Left ventricle myocardium superior (tissue), 1 donor: ENCODE results near the gene CHERP. TPM values are rescaled to one million over a fixed set of nuclear protein-coding genes. Genes with fewer than 3 reads are reported as not detected.

ENCODE experiments used
- ATAC-seq: fragments of 200-7000 bp; cut with Tn5 transposase; one replicate; pipeline ENCODE4 v1.9.1; 2020; ENCODE audit warnings: mild to moderate bottlenecking, moderate library complexity
- DNase-seq: peaks from one replicate; pipeline ENCODE4 v3.0.0-alpha.2; 2020
- intact Hi-C: fragments of 100-400 bp; cut with micrococcal nuclease; formaldehyde crosslinking; loops from one replicate; pipeline ENCODE4 v1.11.0; 2022
- long read RNA-seq: library from polyadenylated mRNA; unstranded; transcript quantifications from one replicate; pipeline ENCODE4 v2.0.0, GENCODE V29; 2021
- total RNA-seq: library from RNA; stranded (reverse); fragmentation: NEBNext Ultra II Directional; extraction: Animal tissue kit (Norgen Biotek cat#: 25700); gene quantifications from one replicate; pipeline ENCODE4 v1.2.1, GENCODE V29; 2021
- donor health status: DM: no; HTN: yes; CAD: no; lungs with severe emphysema.

Gene CHERP, protein sequence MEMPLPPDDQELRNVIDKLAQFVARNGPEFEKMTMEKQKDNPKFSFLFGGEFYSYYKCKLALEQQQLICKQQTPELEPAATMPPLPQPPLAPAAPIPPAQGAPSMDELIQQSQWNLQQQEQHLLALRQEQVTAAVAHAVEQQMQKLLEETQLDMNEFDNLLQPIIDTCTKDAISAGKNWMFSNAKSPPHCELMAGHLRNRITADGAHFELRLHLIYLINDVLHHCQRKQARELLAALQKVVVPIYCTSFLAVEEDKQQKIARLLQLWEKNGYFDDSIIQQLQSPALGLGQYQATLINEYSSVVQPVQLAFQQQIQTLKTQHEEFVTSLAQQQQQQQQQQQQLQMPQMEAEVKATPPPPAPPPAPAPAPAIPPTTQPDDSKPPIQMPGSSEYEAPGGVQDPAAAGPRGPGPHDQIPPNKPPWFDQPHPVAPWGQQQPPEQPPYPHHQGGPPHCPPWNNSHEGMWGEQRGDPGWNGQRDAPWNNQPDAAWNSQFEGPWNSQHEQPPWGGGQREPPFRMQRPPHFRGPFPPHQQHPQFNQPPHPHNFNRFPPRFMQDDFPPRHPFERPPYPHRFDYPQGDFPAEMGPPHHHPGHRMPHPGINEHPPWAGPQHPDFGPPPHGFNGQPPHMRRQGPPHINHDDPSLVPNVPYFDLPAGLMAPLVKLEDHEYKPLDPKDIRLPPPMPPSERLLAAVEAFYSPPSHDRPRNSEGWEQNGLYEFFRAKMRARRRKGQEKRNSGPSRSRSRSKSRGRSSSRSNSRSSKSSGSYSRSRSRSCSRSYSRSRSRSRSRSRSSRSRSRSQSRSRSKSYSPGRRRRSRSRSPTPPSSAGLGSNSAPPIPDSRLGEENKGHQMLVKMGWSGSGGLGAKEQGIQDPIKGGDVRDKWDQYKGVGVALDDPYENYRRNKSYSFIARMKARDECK
- total RNA-seq: 19.1 TPM
- long read RNA-seq, partial matches to known transcripts: 7 of 19 reads
- long read RNA-seq, other reads (novel, unspliced or antisense): 10 of 19 reads

- peak; percentile 97 for ATAC-seq
- peak; percentile 97 for DNase-seq
- intact Hi-C loops: no loop called here
These were observed at the start of gene CHERP for GRCh38 chr19:16542045-16542909. TSS of gene CHERP (minus strand) at chr19:16542437. CDS start at chr19:16542378, 59 bp downstream.

GRCh38 chr19:16590876-16591802, 48.9 kb upstream of the CHERP start:
- ATAC-seq: no peak
- DNase-seq: no peak
- intact Hi-C loops: no loop called here

GRCh38 chr19:16589917-16590316, 47.7 kb upstream of the CHERP start:
- DNase-seq (no peak), ATAC-seq (no peak)
- intact Hi-C loops: no loop called here

DNA sequence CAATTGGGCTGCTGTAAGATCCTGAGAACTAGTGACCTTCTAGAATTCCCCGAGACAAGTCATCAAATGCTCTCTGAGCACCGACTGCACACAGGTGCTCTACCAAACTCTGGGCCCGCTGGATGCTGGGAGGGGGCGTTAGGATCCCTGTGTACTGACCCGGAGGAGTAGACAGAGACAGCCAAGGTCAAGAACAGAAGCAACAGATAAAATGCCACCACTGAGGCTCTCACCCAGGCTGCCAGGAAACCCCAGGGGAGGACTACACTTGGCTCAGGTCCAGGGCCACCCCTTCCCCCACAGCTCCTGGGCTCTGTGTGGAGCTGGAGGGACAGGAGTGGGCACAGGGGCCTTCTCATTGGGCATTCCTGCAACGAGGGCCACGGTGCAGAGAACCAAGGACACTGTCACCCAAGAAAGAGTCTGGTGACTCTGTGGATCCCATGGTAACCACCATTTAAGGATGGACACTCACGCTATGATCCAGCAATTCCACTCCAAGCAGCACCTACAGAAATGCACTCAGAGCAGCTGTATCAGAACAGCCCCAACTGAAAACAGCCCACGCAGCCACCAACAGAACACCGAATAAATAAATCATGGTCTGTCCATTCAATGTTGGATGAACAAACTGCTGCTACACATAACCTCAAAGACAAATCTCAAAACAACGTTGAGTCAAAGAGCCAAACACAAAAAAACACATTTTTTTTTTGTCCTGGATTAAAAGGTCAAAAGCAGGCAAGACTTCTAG, 46.8 kb upstream of the CHERP start:
- DNase-seq: peak; percentile 38
- ATAC-seq: no peak
- intact Hi-C loops: no loop called here

- DNase-seq: peak; percentile 51
- peak; percentile 58 for ATAC-seq
- intact Hi-C loops: no loop called here
These were observed 45.9 kb upstream of the CHERP start for GRCh38 chr19:16587833-16588823.

DNA sequence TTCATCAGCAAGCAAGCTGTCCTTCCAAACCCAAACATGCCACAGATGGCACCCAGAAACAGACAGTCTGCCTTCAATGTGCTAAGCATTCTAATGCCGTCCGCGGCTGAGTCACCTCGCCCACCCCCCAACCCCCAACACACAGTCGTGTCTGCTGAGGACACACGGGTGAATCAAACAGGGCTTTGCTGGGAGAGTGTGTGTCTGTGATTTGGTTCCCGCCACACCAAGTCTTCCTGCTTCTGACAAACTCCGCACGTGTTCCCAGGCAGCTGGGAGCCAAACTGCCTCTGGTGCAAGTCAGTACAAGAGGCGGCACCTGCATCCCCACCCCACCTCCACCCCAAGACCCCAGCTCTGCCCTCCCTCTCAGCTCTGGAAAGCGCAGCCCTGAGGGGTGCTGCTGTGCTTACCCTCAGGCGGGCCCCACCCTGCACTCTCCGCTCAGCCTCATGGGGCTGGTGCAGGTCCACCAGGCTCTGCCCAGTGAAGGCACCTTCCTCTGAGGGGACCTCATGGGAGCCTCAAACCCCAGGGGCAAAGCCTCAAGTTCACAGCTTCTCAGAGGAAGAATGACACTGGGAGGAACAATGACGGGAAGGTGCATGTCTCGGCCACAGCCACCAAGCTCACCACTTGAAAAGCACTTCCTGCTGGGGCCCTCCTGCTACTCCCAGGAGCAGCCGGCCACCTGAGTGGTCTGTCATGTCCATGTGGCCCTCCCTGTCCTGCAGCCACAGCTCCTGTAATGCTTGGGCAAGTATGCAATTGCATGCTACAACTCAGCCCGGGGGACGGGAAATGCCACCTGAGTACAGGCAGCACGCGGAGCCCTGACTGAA, 45.0 kb upstream of the CHERP start:
- peak; percentile 7 for DNase-seq
- ATAC-seq: no peak
- intact Hi-C loops: no loop called here

DNA sequence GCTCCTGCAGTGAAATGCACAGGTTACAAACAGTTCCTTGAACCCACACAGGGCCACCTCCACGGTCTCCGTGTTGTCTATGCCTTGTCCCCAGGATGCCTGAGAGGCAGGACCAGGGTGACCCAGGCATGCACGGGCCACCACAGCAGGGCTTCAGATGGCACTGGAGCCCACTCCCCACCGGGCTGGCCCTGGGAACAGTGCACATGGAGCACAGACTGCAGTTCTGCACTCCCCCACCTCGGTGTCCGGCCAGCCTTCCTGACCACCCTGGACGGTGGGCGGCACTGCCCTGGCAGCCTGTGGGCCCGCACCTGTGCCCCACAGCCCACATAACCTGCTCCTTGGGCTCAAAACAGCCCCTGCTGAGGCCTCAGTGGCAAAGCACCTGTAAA, 44.2 kb upstream of the CHERP start:
- intact Hi-C loops: no loop called here
- DNase-seq: peak; percentile 30
- ATAC-seq: no peak

- intact Hi-C loops: no loop called here
- no peak for ATAC-seq
- no peak for DNase-seq
These were observed 43.7 kb upstream of the CHERP start for GRCh38 chr19:16585808-16586476.

- ATAC-seq (no peak), DNase-seq (no peak)
- intact Hi-C loops: no loop called here
These were observed 43.0 kb upstream of the CHERP start for GRCh38 chr19:16585094-16585801.

DNA sequence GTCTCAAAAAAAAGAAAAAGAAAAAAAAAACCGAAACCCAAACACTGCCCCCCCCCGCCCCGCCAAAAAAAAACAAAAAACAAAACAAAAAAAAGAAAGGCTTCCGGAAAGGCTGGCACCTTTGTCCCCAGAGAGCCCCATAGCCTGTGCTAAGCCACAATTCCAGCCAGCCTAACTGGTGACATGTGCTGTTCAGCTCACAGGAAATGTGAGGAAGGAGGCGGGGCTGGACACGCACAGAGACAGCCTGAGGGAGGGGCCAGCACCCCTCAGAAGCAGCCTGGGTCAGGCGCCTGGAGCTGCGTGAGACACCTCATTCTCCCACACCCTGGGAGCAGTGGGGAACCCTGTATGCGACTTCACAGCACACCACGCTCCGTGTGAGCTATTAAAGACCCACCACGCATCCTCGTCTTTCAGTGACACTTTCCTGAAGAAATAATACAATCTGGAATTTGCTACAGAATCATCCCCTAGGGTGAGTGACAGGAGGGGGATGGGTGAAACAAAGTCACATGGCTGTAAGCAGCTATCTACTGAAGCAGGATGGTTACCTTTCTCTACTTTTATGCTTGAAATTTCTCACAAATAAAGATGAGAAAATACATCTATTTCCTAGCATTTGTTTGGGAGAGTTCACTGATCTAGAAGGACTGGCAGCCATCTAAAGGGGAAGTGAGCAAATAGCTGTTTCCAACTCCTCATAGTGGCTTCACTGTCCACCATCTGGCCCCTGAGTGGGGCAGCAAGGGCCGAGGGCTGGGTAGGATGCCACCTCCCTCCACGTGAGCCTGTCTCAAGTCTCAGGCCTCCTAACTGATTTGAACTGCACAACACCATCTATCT, 42.2 kb upstream of the CHERP start:
- DNase-seq (peak; percentile 87), ATAC-seq (peak; percentile 70)
- intact Hi-C loops: no loop called here

GRCh38 chr19:16582486-16583261, 40.4 kb upstream of the CHERP start:
- intact Hi-C loops: no loop called here
- DNase-seq (no peak), ATAC-seq (no peak)

DNA sequence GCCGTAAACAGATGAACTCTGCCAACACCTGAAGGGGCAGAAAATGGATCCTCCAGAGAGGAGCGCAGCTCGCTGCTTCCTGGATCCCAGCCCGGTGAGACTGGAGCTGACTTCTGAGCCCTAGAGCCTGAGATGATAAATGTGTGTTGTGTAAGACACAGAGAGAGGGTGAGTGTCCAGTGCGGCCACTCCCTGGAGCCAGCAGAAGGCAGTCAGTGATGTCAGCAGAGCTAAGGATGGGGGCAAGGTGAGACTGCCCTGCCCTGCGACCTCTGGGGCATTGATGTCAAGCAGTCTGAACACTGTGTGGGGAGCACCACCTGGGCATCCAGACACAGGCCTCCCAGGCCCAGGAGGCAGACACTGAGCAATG, 39.7 kb upstream of the CHERP start:
- intact Hi-C loops: no loop called here
- DNase-seq (no peak), ATAC-seq (no peak)
